ENCODE results near the gene MRE11.

MRE11 gene

GRCh38 chr11:94405062-94405833, 88.4 kb downstream of the MRE11 start:
- H3K4me3 ChIP-seq (ENCODE audit: low read length): no peak overlapping the region
- no peak for DNase-seq (ENCODE audit: low read depth)
- no peak for TF ChIP-seq CTCF (conservative IDR thresholded peaks at IDR 0.05; ENCODE audit: low read depth, low read length)

GRCh38 chr11:94402355-94402754, 91.3 kb downstream of the MRE11 start:
- H3K4me3 ChIP-seq (ENCODE audit: low read length): no peak overlapping the region
- DNase-seq (ENCODE audit: low read depth): no peak
- no peak for TF ChIP-seq CTCF (conservative IDR thresholded peaks at IDR 0.05; ENCODE audit: low read depth, low read length)

- no peak for DNase-seq (ENCODE audit: low read depth)
- TF ChIP-seq CTCF (conservative IDR thresholded peaks at IDR 0.05; ENCODE audit: low read depth, low read length): no peak
- peak overlapping the region; percentile 48 for H3K4me3 ChIP-seq (ENCODE audit: low read length)
Observed at GRCh38 chr11:94401773-94402265, 91.8 kb downstream of the MRE11 start.

- no peak for DNase-seq (ENCODE audit: low read depth)
- H3K4me3 ChIP-seq (ENCODE audit: low read length): peak within 1 kb of the TSS; percentile 48
- no peak for TF ChIP-seq CTCF (conservative IDR thresholded peaks at IDR 0.05; ENCODE audit: low read depth, low read length)
Observed at GRCh38 chr11:94400839-94401772, 92.5 kb downstream of the MRE11 start, which contains the start of gene GPR83. TSS of gene GPR83 (minus strand) at chr11:94401419. CDS start at chr11:94401247, 172 bp downstream.

- no peak for TF ChIP-seq CTCF (conservative IDR thresholded peaks at IDR 0.05; ENCODE audit: low read depth, low read length)
- DNase-seq (ENCODE audit: low read depth): no peak
- no peak overlapping the region for H3K4me3 ChIP-seq (ENCODE audit: low read length)
Observed at GRCh38 chr11:94400457-94400838, 93.2 kb downstream of the MRE11 start.

GRCh38 chr11:94400050-94400449, 93.6 kb downstream of the MRE11 start:
- DNase-seq (ENCODE audit: low read depth): no peak
- no peak for TF ChIP-seq CTCF (conservative IDR thresholded peaks at IDR 0.05; ENCODE audit: low read depth, low read length)
- no peak overlapping the region for H3K4me3 ChIP-seq (ENCODE audit: low read length)

Measured in retinal pigment epithelial cell (primary cell).